NB4 (cell line): Measurements from ENCODE around the gene HYI.

ENCODE experiments used
- DNase-seq: peaks from one replicate; pipeline ENCODE4 v3.0.0; 2010; ENCODE audit warnings: low read depth
- H3K4me3 ChIP-seq: one replicate; pipeline ENCODE4 v1.5.1; 2011; ENCODE audit warnings: mild to moderate bottlenecking, low read depth, low read length, moderate library complexity
- MYC ChIP-seq: IDR thresholded peaks from 2 replicates; pipeline ENCODE4 v1.6.1; 2011; ENCODE audit warnings: low read depth, low read length
- POLR2A ChIP-seq: IDR thresholded peaks from 2 replicates; pipeline ENCODE4 v1.6.1; 2011; ENCODE audit warnings: mild to moderate bottlenecking; ENCODE audit not compliant: insufficient read length; ENCODE audit errors: extremely low read depth
- TF ChIP-seq, protein P1 (sequence below): IDR thresholded peaks from 2 replicates; pipeline ENCODE4 v1.6.1; 2011; ENCODE audit warnings: low read depth, low read length
- TF ChIP-seq, protein P2 (sequence below): IDR thresholded peaks from one replicate; pipeline ENCODE4 v1.5.1; 2012; ENCODE audit warnings: low read depth, low read length

Gene HYI

DNA sequence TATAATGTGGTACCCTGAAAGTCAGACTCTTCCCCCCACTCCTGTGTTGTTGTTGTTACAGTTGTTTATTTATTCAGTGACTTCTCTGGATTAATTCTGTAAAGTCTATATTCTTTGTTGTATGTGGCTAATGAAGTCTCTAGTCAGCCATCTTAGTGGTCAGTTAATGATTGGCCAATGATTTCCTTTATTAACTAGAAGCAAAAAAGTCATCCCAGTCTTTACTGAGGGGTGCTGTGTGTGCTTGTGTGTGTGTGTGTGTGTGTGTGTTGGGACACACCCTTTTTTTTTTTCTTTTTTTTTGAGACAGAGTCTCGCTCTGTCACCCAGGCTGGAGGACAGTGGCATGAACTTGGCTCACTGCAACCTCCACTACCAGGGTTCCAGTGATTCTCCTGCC lies 37.3 kb upstream of the HYI start:
- H3K4me3 ChIP-seq: no peak overlapping the region
- TF ChIP-seq, protein P1, sequence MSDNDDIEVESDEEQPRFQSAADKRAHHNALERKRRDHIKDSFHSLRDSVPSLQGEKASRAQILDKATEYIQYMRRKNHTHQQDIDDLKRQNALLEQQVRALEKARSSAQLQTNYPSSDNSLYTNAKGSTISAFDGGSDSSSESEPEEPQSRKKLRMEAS: no peak
- TF ChIP-seq, protein P2, sequence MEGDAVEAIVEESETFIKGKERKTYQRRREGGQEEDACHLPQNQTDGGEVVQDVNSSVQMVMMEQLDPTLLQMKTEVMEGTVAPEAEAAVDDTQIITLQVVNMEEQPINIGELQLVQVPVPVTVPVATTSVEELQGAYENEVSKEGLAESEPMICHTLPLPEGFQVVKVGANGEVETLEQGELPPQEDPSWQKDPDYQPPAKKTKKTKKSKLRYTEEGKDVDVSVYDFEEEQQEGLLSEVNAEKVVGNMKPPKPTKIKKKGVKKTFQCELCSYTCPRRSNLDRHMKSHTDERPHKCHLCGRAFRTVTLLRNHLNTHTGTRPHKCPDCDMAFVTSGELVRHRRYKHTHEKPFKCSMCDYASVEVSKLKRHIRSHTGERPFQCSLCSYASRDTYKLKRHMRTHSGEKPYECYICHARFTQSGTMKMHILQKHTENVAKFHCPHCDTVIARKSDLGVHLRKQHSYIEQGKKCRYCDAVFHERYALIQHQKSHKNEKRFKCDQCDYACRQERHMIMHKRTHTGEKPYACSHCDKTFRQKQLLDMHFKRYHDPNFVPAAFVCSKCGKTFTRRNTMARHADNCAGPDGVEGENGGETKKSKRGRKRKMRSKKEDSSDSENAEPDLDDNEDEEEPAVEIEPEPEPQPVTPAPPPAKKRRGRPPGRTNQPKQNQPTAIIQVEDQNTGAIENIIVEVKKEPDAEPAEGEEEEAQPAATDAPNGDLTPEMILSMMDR: no peak
- TF ChIP-seq POLR2A (no peak), MYC (no peak)
- no peak for DNase-seq

DNA sequence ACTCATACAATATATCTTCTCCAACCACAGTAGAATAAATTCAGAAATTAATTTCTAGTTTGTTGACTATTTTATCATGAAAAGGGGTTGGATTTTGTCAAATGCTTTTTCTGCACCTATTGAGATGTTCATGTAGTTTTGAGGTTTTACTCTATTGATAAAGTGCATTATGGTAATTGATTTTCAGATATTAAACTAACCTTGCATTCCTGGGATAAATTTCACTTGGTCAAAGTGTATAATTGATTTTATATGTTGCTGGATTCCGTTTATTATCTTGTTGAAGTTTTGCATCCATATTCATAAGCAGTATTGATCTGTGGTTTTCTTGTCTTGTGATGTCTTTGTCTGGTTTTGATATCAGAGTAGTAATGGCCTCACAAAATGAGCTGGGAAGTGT lies 34.4 kb upstream of the HYI start:
- TF ChIP-seq MYC: no peak
- TF ChIP-seq POLR2A: no peak
- TF ChIP-seq, protein P2: no peak
- TF ChIP-seq, protein P1: no peak
- H3K4me3 ChIP-seq: no peak overlapping the region

DNA sequence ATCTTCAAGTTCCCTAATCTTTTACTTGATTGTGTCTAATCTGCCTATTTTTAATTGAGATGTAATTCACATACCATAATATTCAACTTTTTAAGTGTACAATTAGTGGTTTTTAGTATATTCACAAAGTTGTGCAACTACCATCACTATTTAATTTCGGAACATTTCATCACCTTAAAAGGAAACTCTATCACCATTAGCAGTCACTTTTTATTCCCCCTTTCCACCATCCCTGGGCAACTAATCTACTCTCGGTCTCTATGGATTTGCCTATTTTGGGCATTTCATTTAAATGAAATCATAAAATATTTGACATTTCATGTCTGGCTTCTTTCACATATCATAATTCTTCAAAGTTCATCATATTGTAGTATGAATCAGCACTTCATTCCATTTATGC lies 30.6 kb upstream of the HYI start:
- H3K4me3 ChIP-seq: no peak overlapping the region
- TF ChIP-seq, protein P2: no peak
- TF ChIP-seq, protein P1: no peak
- DNase-seq: no peak

More for the DNA sequence above, 34.4 kb upstream of the HYI start:
- no peak for DNase-seq

DNA sequence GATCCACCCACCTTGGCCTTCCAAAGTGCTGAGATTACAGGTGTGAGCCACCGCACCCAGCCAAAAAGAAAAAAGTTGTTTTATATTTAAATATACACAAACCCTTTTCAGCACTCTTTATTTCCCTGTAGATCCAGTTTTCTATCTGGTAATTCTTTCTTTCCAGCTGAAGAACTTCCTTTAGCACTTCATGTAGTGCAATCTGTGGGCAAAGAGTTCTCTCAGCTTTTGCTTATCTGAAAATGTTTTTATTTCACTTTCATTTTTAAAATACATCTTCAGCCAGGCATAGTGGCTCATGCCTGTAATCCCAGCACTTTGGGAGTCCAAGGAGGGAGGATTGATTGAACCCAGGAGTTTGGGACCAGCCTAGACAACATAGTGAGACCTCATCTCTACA lies 28.5 kb upstream of the HYI start:
- no peak overlapping the region for H3K4me3 ChIP-seq
- TF ChIP-seq, protein P2: no peak
- no peak for TF ChIP-seq MYC
- no peak for TF ChIP-seq POLR2A
- TF ChIP-seq, protein P1: no peak
- DNase-seq: no peak

DNA sequence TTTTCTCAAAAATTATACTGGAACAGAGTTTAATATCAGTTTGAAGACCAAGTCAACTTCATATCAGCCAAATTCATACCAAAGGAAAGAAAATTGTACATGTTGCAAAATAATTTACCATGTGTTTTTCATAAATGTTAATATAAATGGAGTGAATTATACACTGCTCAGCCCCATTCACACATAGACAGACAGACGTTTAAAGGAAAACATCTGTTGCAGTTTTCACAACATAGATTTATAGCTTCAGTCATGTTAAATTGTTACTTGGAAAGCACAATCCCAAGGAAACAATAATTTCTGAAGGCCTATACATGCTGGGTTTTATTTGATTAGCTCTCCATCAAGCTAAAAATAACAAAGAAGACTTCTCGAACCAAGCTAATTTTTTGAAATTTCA lies 27.8 kb upstream of the HYI start:
- TF ChIP-seq, protein P2: no peak
- TF ChIP-seq MYC (no peak), POLR2A (no peak)
- TF ChIP-seq, protein P1: no peak
- no peak overlapping the region for H3K4me3 ChIP-seq
- DNase-seq: no peak

DNA sequence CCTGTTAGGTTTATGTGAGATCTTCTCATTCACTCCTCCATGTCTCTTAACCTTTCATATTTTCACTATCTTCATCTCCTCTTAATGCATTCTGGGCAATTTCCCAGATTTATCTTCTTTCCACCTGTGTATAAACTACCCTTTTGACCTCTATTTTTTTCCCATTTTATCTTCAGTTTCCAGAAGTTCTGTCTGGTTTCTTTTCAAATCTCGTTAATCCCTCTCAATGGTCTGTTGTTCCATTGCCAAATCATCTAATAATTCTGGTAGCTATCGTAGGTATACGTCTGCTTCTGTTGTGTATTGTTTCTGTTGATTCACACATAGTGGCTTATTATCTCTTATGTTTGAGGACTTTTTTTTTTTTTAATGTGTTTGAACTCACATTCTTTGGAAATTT lies 25.7 kb upstream of the HYI start:
- no peak overlapping the region for H3K4me3 ChIP-seq
- no peak for DNase-seq
- TF ChIP-seq MYC (no peak), POLR2A (no peak)
- TF ChIP-seq, protein P1: no peak
- TF ChIP-seq, protein P2: no peak
